DND-41 (cell line): ENCODE measurements around the gene KRT6C.
"Not testable (repeated sequence)": the region's sequence is repeated elsewhere in the genome, so short reads cannot be mapped to it uniquely, and the experiment has no call there.

Source experiments
- ATAC-seq: fragments of 200-7000 bp; cut with Tn5 transposase; 3 replicates; pipeline ENCODE4 v1.9.1; 2021; ENCODE audit warnings: low read depth; ENCODE audit not compliant: insufficient read depth
- DNase-seq: peaks from one replicate; pipeline ENCODE4 v3.0.0-alpha.2; 2020
- H2AFZ ChIP-seq: 2 replicates; pipeline ENCODE4 v1.6.0; 2012; ENCODE audit warnings: low read depth, low read length
- H3K27ac ChIP-seq: 2 replicates; pipeline ENCODE4 v1.5.1; 2012; ENCODE audit warnings: low read length, inconsistent platforms
- H3K27me3 ChIP-seq: fragments of 200-600 bp; sonication (generic); 2 replicates; pipeline ENCODE4 v1.6.0; 2012; ENCODE audit warnings: low read length, mild to moderate bottlenecking, inconsistent platforms; ENCODE audit not compliant: insufficient read depth, poor library complexity
- H3K36me3 ChIP-seq: 2 replicates; pipeline ENCODE4 v1.5.1; 2012; ENCODE audit warnings: low read length, inconsistent platforms; ENCODE audit not compliant: insufficient read depth
- H3K4me1 ChIP-seq: 2 replicates; pipeline ENCODE4 v1.5.1; 2012; ENCODE audit warnings: mild to moderate bottlenecking, low read length; ENCODE audit not compliant: insufficient read depth
- H3K4me2 ChIP-seq: 2 replicates; pipeline ENCODE4 v1.6.0; 2012; ENCODE audit warnings: mild to moderate bottlenecking, moderate library complexity, low read length, inconsistent platforms; ENCODE audit not compliant: insufficient read depth
- H3K4me3 ChIP-seq, 2 experiments: fragments of 200-600 bp in 1 of 2; shearing (Covaris generic) in 1 of 2; 2 replicates each; pipeline ENCODE4 v1.5.1; 2012 to 2016; ENCODE audit warnings: inconsistent platforms in 2 of 2, low read length in 2 of 2, mild to moderate bottlenecking in 2 of 2, low read depth in 1 of 2, moderate library complexity in 1 of 2
- H3K79me2 ChIP-seq: 2 replicates; pipeline ENCODE4 v1.6.0; 2012; ENCODE audit warnings: low read length, inconsistent platforms; ENCODE audit not compliant: insufficient read depth
- H3K9ac ChIP-seq: 2 replicates; pipeline ENCODE4 v1.6.0; 2012; ENCODE audit warnings: low read depth, mild to moderate bottlenecking, inconsistent platforms, low read length, moderate library complexity
- H3K9me3 ChIP-seq: 2 replicates; pipeline ENCODE4 v1.5.1; 2012; ENCODE audit warnings: low read length, moderate library complexity, mild to moderate bottlenecking, inconsistent platforms; ENCODE audit not compliant: insufficient read depth, severe bottlenecking
- H4K20me1 ChIP-seq: 2 replicates; pipeline ENCODE4 v1.6.0; 2012; ENCODE audit warnings: low read length; ENCODE audit not compliant: insufficient read depth
- CTCF ChIP-seq: IDR thresholded peaks from 2 replicates; pipeline ENCODE4 v1.5.1; 2012; ENCODE audit warnings: borderline replicate concordance, low read length, moderate library complexity, mild to moderate bottlenecking; ENCODE audit not compliant: poor library complexity, severe bottlenecking; ENCODE audit errors: extremely low read depth
- EZH2 ChIP-seq: IDR thresholded peaks from 3 replicates; pipeline ENCODE4 v1.6.1; 2012; ENCODE audit warnings: borderline replicate concordance, low read depth, mild to moderate bottlenecking, moderate library complexity, low read length, inconsistent platforms; ENCODE audit not compliant: severe bottlenecking

Gene KRT6C

DNA sequence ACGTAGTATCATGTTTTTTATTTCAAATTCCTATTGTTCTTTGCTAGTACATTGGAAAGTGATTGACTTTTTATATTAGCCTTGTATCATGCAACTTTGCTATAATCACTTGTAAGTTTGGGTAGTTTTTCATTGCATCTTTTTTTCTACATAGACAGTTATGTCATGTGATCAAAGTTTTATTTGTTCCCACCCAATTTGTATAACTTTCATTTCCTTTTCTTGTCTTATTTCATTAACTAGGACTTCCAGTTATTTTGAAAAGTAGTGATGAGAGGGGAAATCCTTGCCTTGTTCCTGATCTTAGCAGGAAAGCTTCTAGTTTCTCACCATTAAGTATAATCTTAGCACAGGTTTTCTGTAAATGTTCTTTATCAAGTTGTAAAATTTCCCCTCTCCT lies 29.3 kb upstream of the KRT6C start:
- H3K9ac ChIP-seq, result no peak overlapping the region
- H4K20me1 ChIP-seq, result no peaks in the 10 kb centered on the region
- no peaks in the 10 kb centered on the region for H3K9me3 ChIP-seq
- TF ChIP-seq CTCF, result no peak
- TF ChIP-seq EZH2, result no peak
- H3K27ac ChIP-seq, result no peak overlapping the region
- no peaks in the 10 kb centered on the region for H3K4me1 ChIP-seq
- H3K4me2 ChIP-seq, result no peak overlapping the region
- DNase-seq, result no peak
- H3K4me3 ChIP-seq, result no peak overlapping the region
- H3K27me3 ChIP-seq, result no peaks in the 10 kb centered on the region
- no peak overlapping the region for H2AFZ ChIP-seq
- no peaks in the 10 kb centered on the region for H3K79me2 ChIP-seq
- no peak for ATAC-seq
- no peaks in the 10 kb centered on the region for H3K36me3 ChIP-seq

DNA sequence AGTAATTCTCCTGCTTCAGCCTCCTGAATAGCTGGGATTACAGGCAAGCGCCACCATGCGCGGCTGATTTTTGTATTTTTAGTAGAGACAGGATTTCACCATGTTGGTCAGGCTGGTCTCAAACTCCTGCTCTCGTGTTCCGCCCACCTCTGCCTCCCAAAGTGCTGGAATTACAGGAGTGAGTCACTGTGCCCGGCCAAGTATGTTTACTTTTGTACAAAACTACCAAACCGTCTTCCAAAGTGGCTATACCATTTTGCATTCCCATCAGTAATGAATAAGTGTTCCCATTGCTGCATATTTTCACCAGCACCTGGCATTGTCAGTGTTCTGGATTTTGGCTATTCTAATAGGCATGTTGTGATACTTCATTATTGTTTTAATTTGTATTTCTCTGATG lies 27.9 kb upstream of the KRT6C start:
- Histone ChIP-seq H3K4me3 (no peak overlapping the region), H3K27ac (no peak overlapping the region), H3K36me3 (no peaks in the 10 kb centered on the region), H2AFZ (no peak overlapping the region), H3K9ac (no peak overlapping the region), H3K9me3 (no peaks in the 10 kb centered on the region), H4K20me1 (no peaks in the 10 kb centered on the region), H3K27me3 (peaks cover 6% of the 10 kb centered on the region), H3K4me2 (no peak overlapping the region), H3K79me2 (no peaks in the 10 kb centered on the region), H3K4me1 (no peaks in the 10 kb centered on the region)
- TF ChIP-seq EZH2 (no peak), CTCF (no peak)
- ATAC-seq, result no peak
- DNase-seq, result no peak

- H3K27me3 ChIP-seq, DNase-seq, H3K9me3 ChIP-seq, H2AFZ ChIP-seq, H3K9ac ChIP-seq, H3K79me2 ChIP-seq, H4K20me1 ChIP-seq, H3K4me2 ChIP-seq, H3K4me3 ChIP-seq, ATAC-seq, H3K36me3 ChIP-seq, H3K27ac ChIP-seq, H3K4me1 ChIP-seq: not testable (repeated sequence)
Observed at GRCh38 chr12:52500574-52500973, 27.0 kb upstream of the KRT6C start.

- Histone ChIP-seq H3K36me3 (no peaks in the 10 kb centered on the region), H3K4me2 (no peak overlapping the region), H2AFZ (no peak overlapping the region), H3K79me2 (no peaks in the 10 kb centered on the region), H3K27ac (no peak overlapping the region), H3K4me3 (no peak overlapping the region), H3K27me3 (peaks cover 11% of the 10 kb centered on the region), H3K9ac (no peak overlapping the region), H4K20me1 (no peaks in the 10 kb centered on the region), H3K9me3 (no peaks in the 10 kb centered on the region), H3K4me1 (no peaks in the 10 kb centered on the region)
- no peak for TF ChIP-seq CTCF
- TF ChIP-seq EZH2, result no peak
- ATAC-seq (no peak), DNase-seq (no peak)
Observed at GRCh38 chr12:52499806-52500560, 26.4 kb upstream of the KRT6C start.
